Inflammatory macrophage treated with lipopolysaccharide for 4 hours (primary cell): Measurements from ENCODE around the gene LIX1L.
"Not testable (repeated sequence)": the region's sequence is repeated elsewhere in the genome, so short reads cannot be mapped to it uniquely, and the experiment has no call there.

Source experiments
- DNase-seq: peaks from one replicate; pipeline ENCODE4 v3.0.0-alpha.2; 2020

LIX1L gene

GRCh38 chr1:145927916-145928643 is 29.7 kb downstream of the LIX1L start:
- no peak for DNase-seq

DNA sequence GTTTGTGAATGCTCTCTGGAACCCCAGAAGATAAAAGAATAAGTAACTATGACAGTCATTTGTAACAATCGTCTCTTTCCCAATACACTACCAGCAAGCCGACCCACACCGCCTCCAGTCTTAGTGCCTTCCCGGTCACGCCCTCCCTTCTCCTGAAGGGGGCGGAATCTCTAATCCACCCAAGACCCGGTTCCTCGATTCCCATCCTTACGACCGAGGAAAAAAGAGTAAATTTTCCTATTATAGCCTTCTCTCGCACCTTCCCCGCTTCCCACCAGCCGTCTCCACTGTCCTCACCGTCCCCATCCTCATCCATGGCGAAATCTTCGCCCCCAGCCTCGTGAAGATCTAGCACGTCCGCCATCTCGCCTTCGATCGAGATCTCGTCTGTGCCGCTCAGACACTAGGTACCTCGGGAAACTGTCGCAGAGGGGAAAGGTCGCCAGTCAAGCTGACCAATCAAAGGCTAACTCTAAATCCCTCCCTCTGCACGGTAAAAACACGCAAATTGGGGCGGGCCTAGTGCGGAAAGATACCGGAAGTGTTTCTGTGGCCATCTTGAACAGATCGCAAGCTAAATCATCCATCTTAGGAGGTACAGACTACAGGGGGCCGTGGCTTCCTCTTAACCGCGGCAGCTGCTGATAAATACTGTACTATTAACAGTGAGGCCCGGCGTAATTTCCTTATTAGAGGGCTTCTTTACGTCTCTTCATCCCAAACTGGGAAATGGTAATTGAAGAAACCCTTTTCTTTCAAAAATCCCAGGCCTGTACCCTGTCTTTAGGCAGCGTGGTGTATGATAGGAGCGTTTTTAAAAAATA is 30.5 kb downstream of the LIX1L start, which contains the start of gene RBM8A:
Gene RBM8A, minus strand, starts transcription at position 422 of the 824 bp plus-strand sequence. Its CDS starts 58 bp downstream, at position 364.
- DNase-seq = peak; percentile 99

- DNase-seq = no peak
Observed at GRCh38 chr1:145926686-145927062, 31.1 kb downstream of the LIX1L start.

- DNase-seq = no peak
Observed at GRCh38 chr1:145922266-145922665, 35.6 kb downstream of the LIX1L start.

- DNase-seq = not testable (repeated sequence)
Observed at GRCh38 chr1:145920297-145920696, 37.5 kb downstream of the LIX1L start.

DNA sequence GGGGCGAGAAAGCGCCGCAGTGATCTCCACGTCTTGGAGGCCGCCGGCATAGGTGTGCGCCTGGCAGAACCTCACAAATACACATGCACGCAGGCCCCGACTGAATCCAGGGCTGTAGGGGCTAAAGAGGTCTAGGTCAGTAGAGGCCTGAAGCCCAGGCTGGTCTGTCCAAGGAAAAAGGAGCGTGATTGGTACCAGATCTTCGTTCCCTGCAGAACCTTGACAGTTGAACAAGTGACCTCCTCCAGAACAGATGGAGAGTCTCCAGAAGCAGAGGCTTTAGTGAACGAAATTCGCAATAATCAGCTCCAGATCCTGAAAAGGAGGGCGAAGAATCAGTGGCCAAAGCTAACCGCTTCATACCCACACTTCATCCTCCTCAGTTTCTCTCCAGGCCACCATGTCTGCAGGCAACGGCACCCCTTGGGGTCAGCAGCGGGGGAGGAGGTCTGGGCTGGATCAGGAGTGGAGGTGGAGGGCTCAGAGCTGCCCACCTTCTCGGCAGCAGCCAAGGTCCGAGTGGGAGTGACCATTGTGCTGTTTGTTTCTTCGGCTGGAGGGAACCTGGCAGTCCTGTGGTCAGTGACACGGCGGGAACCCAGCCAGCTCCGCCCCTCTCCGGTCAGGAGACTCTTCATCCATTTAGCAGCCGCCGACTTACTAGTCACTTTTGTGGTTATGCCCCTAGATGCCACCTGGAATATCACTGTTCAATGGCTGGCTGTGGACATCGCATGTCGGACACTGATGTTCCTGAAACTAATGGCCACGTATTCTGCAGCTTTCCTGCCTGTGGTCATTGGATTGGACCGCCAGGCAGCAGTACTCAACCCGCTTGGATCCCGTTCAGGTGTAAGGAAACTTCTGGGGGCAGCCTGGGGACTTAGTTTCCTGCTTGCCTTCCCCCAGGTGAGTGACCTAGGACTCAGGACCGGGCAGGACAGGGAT is 38.6 kb downstream of the LIX1L start:
- DNase-seq = peak; percentile 47

DNA sequence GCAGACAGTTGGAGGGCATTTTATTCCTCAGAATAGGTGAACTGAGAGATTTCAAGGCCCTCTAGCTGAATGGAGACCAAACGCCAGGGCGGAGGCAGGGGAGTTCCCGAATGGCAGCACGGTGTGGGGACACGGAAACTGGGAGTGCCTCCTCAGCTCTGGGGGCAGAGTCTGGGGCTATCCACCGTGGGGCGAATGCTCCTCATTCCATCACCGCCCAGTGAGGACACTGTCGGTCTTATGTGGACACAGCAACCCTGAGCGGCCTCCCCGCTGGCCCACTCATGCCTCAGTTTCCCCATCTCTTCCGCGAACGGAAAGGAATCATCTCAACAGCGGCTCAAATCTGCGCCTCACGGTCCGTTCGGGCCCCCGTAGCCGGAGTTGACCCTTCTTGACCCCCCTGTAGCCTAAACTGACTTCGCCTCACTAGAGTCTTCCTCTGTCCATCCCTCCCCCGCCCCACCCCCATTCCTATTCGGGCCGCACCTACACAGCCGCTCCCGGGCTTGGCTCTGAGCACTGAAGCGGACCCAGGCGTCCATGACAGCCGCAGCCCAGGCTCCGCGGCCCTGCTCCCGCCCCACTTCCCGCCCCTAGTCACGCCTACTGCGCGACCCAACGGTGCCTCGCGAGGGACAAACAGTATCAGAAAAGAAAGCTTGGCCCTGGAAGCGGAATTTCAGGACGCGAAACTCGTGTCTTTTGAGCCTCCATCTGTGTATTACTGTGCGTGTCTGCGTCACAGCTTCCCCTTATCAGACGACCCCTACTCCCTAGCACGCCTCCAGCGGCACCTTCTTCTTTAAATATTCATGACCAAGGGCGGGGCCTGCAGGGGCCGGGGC is 39.4 kb downstream of the LIX1L start, which contains the start of gene PEX11B:
Gene PEX11B, minus strand, starts transcription at position 574 of the 848 bp plus-strand sequence. Its CDS starts 29 bp downstream, at position 545.
- peak; percentile 90 for DNase-seq

GRCh38 chr1:145917595-145917994 is 40.2 kb downstream of the LIX1L start:
- DNase-seq = no peak

DNA sequence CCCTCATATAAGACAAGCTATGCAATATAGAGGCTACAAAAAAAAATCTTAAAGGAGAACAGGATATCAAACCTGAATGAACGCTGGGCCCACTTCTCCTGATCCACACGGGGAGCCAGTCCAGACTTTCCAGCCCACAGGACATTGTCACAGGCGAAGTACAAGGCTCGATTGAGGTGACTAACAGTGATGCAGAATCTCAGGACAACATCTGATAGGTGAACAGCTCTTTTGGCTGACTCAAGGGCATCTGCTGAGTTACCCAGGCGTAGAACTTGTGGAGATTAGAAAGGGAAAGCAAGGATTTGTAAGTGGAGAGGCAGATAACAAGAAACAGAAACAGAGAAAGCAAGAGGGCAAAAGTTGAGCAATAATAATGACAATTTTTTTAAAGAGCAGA is 41.1 kb downstream of the LIX1L start:
- peak; percentile 57 for DNase-seq

DNA sequence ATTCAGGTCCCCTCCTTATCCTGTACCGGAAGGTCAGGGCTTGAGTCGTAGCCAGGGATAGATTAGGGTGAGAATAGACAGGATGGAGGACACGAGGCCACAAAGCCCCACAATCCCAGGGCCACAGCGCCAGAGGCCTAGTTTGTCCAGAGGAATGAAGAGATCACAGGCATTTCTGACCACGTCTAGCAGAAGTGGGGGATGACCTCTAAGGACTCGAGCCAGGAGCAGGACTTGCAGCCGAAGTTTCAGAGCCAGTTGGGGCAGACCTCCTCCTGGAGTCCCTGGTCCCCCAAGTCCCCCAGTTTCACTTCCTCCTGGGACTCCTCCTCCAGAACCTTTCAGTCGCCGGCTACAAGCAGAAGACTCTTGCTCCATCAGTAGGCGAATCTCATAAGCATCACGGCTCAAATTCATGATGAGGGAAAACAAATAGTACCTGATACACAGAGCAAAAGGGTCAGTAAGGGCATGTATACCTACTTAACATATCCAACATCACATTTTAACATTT is 45.6 kb downstream of the LIX1L start:
- no peak for DNase-seq

DNA sequence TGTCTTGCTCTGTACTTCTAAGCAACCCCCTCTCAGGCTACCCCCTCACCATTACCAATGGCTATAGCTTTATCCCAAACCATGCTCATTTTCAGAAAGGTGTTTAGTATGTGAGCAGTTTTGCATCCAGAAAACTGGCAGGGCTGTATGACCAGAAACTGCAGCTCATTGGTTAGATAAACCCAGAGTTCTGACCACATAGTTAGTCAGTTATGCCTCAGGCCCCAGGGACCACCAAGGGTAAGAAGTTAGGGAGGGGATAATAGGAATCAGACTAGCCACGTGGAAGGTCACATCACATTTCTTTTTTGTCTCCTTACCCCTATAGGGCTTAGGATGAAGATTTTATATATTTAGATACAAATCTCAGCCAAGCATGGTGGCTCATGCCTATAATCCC is 49.2 kb downstream of the LIX1L start:
- DNase-seq = no peak

DNA sequence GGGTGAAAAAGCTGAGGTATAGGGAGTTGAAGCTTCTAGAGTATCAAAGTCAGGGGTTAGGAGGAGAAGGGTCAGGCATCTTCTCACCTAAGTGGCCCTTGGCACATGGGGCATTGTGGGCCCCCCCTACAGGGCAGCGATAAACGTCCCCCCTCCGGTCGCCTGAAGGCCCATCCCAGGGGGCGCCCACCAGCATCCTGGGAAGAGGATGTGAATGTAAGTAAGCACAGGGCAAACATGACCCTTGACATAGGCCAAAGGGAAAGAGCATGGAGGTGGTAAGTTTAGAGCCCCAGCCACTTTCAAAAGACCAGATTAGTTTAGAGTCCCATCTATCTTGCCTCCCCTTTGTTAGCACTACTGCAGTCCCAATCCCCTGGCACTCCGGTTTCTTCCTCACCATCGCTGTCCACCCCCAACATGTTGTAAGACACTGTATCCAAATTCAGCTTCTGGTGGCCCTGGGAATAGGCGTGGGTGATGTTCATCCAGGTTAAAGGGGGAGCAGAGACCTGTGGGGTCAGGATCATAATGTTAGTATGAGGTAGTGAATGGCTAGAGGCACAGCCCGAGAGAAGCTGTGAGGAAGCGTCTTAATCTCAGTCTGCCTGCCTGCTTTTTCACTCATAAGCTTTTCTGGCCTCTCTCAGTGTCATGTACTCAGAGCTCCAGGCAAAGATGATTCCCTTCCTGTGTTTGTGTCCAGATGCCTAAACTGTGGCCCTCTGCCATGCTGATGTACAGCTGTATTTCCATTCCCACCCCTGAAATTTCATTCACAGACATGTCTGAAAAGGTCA is 50.7 kb downstream of the LIX1L start:
- no peak for DNase-seq

- DNase-seq = no peak
Observed at GRCh38 chr1:145901312-145902021, 56.4 kb downstream of the LIX1L start.

GRCh38 chr1:145898756-145899155 is 59.1 kb downstream of the LIX1L start:
- DNase-seq = no peak

- no peak for DNase-seq
Observed at GRCh38 chr1:145897969-145898368, 59.8 kb downstream of the LIX1L start.

DNA sequence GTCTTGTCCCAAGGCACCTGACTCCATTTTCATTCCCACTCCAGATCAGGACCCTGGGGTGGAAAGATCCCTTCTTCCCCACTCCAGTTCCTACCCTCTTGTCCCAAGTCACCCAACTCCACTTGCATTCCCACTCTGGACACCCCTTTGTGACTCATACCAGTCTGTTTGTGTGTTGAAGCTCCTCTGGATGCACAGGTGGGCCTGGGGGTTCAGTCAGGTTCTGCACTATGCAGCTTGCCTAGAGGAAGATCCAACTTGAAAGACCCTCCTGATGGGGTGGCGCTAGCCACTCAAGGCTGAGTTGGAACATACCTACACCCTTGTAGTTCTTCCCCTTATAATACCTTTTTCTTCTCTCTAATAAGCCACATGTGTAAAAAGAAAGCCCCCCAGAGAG is 62.3 kb downstream of the LIX1L start:
- no peak for DNase-seq

DNA sequence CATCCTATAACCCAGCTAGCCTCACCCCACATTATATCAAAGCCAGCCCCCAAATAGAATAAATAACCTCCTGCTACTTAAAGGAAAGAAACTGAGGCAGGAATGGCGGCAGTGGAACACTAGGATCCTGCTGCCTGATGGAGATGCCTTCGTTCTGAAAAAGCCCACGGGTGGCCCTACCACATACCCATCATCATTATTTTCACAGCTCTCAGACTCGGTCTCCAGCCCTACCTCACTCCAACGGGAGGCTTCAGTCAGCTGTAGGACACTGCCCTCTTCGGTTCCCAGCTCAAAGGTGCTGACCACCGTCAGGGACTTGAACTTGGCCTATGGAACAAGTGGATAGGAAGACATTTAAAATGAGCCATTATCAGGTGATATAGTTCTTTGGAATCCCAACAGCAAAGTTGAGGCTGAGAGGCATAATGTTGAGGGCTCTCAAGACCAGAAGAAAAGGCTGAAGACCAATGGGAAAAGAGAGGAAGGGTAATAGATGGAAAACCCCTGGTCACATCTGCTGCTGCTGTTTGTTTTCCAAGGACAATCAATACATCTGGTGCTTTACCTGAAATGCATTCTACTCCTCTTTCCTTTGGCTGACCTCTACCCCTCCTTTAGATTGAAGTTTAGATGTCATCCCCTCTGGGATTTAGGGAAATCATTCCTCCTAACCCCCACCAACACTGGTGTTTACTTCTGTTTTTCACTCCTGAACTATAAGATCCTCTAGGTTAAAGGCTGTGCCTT is 64.3 kb downstream of the LIX1L start:
- DNase-seq = no peak

- no peak for DNase-seq
Observed at GRCh38 chr1:145892486-145893087, 65.2 kb downstream of the LIX1L start.
